T follicular helper cell (primary cell): ENCODE results near the gene DNAL4.

ENCODE experiments used
- DNase-seq: peaks from one replicate; pipeline ENCODE4 v3.0.0-alpha.2; 2020; ENCODE audit warnings: low read depth

The DNAL4 gene

DNA sequence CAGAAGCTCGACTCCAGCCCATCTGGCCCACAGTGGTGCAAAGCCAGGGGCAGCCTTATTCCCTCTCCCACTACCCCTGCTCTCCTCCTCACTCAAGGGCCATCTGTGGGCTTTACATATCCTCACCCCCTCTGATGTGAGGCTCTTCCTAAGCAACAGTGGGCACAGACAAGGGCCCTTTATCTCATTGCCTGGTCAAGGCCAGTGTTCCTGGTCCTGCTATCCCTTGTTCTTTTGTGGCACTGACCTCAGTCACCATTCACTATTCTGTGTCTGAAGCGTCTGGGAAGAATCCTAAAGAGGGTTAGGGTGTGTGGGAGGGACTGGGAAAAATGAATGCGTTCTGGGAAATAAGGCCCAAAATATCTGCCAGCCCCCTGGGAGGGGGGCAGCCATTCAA is 7.3 kb downstream of the DNAL4 start:
- DNase-seq, result no peak

DNA sequence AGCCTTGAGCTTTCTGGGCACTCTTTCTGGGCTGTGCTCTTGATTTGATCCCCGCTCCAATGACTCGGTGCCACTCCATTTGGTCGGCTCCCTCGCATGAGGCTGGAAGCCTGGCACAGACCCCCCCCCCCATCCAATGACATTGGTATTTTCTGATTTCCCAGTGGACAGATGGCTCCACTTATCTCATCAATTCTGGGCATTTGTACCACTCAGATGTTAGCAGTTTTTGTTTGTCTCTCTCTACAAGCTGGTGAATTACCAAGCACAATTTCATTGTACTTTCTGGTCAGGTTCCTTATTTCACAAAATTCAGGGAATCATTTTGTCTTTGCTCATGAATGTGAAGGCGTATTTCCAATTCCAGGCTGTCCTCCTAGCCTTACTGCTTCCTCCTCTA is 9.1 kb downstream of the DNAL4 start:
- DNase-seq, result no peak

DNA sequence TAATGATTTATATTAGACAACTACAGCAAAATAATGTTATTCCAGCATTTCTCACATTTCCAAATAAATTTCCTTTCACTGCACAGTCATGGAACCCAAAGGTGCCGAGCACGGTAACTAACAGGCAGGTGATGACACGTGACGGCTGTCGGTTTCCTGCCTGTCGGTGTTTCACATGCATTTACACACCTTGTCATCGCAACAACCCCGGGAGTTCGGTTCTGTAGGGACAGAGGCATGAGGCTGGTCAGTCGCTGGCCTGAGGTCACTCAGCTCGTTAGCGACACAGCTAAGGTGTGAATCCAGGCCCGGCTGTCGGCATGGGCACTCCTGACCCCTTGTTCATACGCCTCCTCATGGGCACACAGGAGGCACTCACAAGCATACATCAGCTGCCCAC is 9.9 kb downstream of the DNAL4 start:
- no peak for DNase-seq

DNA sequence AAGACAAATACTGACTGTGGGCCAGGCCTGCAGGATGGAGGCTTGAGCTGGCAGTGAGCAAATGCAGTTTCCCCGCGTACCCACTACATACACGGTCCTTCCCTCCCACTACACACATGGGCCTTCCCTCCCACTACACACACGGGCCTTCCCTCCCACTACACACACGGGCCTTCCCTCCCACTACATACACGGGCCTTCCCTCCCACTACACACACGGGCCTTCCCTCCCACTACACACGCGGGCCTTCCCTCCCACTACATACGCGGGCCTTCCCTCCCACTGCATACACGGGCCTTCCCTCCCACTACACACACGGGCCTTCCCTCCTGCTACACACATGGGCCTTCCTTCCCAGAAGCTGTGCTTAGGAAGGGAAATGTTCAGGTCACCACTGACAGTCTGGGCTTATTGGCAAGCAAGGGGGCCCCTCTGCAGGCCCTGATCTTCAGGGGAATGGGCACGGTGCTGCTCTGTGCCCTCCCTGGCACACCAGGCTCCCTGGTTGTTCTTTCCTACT is 10.8 kb downstream of the DNAL4 start:
- DNase-seq, result no peak

DNA sequence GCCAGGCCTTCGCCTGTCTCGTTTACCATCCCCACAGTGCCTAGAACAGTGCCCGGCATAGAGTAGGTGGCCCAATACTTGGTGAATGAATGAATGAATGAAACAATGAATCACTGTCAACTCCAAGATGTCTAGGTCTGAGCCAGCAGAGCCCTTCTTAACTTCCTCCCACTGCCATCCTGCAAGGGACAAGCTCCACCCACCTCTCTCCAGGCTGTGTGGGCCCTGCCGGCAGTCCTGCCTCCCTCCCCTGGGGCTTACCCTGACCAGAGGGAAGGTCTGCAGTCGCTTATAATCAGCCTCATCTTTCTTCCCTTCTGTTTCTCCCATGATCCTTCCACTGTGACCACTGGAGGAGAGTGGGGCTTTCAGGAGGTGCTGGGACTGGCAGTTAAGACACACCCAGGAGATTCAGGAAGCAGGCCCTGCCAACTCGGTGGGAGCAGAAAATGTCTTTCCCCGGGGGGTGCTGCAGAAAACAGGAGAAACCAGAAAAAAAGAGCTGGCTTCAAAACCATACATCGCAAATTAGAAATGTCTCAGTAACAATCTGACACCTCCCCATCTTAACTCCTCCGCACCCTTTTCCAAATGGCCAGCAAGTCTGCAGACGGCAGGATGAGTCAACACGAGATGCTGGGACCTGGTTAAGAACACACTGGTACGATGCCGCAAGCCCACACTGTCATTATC is 11.4 kb downstream of the DNAL4 start:
- DNase-seq, result no peak

DNA sequence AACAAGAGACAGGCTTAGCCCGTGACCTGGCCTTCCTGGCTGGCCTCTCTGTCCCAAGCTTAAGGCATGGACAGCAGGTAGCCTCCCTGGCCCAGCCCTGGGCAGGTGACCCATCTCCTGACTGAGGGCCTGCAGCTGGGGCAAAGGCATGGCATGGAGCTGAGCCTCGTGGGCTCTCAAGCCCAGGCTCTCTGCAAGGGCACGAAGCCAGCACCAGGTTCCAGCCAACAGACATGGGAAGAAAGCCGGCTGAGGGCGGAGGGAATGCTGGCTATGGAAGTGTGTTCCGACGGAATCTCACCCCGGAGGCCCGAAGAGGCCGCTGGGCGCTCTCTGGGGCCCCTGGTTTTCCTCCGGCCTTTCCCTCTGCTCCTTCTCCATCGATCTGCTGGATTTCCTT is 12.9 kb downstream of the DNAL4 start:
- DNase-seq, result no peak

DNA sequence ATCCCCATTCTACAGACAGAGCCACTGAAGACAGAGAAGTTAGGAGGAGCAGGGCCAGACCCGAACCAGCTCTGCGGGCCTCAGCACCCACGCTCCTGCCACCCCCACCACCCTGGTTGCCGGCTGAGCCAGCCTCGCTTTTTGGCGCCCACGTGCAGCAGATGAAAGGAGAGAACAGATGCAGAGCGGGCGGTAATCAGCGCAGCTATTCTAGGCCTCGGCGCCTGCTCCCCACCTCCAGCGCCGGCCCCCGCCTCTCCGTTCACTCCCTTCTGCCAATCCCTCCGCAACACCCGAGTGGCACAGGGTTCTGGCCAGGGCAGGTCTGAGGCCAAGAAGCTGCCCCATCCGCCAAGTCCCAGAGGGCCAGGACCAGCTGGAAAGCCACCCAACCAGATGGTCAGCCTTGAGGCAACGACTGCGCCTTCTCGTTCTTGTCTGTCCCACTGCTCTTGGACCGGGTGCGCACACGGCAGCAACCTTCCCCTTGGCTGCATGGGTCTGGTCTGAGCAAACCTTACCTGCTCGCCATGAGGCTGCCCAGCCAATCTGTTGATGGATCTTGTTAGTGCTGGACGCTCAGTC is 16.8 kb downstream of the DNAL4 start:
- no peak for DNase-seq

DNA sequence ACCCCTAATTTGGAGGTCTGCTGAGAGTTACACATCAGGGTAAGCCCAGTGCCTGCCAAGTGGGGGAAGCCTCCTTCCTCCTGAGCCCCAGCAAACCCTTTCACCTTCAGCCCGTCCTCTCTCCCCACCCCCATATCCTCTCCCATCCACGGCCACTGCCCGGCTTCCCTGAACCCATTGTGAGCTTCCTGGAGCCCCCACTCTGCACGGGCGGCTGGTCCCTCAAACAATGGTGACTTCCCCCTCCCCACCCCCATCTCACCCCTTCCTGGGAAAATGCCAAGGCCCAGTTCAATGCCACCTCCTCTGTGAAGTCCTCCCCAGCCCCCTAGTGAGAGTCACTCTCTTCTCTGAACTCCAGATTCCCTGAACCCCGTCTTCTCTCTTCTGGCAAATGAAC is 17.9 kb downstream of the DNAL4 start:
- no peak for DNase-seq

DNA sequence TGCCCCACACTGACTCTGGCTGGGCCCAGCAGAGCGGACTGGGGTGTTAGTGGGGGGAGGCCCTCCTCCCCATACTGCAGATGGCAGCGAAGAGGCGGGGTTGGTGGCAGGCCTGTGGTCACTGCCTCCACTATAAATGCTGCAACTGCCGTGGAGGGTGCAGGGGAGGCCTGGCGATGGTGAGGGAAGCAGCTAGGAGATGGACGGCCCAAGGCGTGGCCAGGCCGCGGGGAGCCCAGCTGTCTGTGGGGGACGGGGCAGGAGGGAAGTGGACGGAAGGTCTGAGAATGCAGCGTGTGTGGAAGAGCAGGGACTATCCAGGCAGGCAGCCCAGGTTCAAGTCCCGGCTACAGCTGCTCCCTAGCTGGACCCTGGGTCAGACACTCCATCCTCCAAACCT is 18.3 kb downstream of the DNAL4 start:
- no peak for DNase-seq

DNA sequence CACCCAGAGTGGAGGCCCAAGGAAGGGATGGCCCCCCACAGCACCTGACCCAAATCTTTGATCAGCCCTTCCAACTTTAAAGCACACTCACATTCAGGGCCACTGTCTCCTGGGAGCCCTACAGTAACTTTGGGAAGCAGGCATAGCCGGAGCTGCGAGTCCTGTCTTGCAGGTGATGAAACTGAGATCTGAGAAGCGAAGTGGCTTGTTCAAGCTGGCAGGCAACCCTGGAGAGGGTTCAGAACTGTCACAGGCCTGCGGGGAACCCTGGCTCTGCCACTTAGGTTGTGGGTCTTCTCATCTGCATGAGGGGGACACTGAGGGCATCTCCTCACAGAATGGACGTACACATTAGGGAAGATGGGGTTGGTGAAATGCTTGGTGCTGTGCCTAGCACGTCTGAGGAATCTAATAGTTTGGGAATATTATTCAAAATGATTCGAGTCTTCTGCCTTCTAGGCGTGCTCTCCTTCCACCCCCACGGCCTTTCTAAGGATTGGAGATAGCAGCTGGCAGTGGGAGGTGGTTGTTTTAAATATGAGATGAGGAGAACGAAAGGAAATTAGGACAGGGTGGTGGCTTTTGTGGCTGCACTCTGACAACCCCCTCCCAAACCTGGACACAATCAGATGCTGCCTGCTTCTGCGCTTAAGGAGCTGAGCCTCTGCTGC is 19.3 kb downstream of the DNAL4 start:
- DNase-seq, result no peak

DNA sequence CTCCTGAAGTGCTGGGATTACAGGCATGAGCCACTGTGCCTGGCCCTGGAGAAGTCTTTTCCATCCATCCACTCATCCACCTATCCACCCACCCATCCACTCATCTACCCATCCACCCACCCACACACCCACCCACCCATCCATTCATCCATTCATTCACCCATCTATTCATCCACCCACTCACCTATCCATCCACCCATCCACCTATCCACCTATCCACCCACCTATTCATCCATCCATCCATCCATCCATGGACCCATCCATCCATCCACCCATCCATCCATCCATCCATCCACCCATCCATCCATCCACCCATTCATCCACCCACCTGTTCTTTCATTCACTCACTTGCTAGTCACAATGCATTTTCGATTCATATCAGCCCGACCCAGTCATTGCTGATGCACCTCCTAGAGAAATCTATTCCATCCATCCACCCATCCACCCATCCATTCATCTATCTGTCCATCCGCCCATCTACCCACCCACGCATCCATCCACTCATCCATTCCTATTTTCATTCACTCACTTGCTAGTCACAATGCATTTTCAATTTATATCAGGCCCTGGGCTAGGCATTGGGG is 20.5 kb downstream of the DNAL4 start:
- no peak for DNase-seq

DNA sequence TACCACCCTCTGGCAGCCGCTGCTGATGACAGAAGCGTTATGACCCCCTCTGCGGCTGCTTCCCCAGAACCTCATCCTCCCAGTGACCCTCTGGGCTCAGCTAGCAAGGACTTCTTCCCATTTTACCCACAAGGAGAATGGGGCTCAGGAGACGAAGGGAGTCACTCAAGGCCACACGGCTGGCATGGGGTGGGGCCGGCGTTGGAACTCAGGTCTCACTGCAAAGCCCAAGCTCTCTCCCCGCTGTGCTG is 21.4 kb downstream of the DNAL4 start:
- no peak for DNase-seq

DNA sequence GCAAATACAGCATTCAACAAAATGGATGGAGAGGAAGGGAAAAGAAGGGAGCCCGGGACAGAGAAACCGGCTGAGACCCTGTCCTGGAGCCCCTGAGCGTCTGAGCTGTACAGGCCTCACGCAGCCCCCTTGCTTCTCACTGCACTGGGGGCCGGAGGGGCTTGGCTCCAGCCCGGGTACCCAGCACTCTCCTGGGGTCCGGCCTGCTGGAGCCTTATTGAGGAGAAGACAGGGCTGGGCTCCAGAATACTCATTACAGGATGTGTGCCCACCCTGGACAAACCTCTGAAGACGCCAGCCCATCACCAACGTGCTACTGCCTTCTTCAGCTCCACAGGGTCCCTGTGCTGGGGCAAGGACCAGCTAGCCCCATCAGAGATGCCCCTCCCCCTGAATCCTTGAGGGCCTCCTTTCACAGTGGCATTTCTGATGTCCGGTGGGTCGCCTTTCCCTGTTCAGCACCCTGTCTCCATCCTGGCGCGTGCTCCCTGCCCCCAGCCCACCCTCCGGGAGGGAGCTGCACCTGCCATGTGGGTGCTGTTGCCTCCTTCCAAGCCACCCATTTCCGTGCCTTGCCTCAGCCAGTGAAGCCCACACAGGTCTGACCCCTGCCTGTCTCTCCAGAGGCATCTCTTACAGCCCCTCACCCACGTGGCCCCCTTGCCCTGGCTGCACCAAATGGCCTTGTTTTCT is 23.5 kb downstream of the DNAL4 start:
- DNase-seq, result no peak

DNA sequence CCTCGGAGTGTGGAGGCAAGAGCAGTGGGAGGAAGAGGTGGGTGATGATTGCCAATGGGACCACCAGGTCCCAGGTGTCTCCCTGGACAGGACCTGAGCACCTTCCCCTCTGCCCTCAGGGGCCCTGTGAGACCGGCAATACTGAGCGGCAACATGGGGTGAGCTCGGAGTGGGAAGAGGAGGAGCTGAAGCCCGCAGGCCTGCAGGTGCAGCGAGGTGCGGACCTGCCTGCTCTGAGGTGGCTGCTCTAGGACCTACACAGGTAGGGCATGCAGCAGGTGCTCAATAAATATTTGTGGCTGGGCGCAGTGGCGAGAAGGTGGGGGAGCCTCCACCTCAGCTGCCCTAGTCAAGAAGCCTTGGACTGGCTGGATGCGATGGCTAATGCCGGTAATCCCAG is 25.9 kb downstream of the DNAL4 start:
- no peak for DNase-seq

DNA sequence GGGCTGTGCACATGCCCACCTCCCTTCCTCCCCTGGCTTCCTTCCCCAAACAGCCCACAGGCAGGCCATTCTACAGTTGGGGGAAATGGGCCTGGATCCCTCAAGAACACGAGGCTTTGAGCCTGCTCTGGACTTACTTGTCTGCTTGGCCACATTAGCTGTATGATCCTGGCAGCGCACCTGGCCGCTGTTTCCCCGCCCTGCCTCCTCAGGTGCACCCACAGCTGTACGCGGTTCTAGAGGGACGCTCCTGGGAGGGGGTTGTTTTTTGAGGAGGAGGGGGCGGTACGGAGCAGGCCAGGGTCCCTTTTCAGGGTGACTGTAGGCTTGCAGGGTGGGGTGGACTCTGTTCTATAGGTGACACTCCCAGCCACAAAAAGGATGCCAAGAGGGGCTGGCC is 26.6 kb downstream of the DNAL4 start:
- no peak for DNase-seq

DNA sequence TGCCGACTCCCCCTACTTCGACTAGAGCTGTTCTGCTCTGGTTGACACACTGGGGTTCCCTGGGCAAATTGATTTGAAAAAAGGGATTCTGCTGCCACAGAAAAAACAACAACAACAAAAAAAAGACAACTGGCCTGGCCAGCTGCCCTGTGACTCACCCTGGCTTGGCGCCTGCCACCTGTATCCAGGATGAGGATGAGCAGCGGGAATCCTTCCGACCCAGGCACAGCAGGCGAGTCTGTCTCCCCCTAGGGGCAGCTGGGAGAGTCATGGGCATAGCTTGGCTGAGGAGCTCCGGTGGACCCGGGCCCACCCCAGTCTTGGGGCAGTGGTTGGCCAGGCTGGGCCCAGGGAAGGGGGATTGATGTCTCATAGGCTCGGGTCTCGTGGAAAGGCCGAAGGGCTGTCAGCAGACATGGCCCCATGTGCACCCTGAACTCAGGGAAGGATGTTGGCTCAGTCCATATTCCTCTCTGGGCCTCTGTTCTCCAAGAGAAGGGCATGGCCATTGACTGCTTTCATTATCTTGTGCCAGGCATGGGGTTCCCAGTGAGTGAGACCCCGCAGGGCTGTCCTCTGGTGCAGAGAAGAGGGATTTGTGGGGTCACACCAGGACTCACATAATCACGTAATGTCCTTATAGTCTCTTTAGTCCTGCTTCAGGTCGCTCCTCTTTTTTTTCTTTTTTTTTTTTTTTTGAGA is 27.7 kb downstream of the DNAL4 start:
- DNase-seq, result peak; percentile 27

DNA sequence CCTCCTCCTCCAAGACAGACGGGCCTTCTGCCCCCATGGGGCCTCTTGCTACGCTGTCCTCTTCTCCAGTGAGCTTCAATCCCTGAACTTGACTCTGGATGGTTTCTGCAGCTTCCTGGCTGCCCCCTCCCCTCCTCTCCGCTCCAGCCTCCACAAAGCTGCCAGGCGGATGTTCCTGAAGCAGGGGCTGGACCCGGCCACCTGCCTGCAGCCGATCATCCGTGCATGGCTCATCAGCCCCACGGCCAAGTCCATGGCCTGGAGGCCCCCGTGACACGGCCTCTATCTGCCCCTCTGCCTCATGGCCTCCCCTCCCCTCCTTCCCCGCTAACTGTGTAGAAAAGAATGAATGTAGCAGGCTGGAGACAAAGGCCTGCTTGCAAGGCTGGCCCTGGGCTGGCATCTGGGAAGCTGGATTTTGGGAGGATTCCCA is 31.4 kb downstream of the DNAL4 start:
- DNase-seq, result no peak

DNA sequence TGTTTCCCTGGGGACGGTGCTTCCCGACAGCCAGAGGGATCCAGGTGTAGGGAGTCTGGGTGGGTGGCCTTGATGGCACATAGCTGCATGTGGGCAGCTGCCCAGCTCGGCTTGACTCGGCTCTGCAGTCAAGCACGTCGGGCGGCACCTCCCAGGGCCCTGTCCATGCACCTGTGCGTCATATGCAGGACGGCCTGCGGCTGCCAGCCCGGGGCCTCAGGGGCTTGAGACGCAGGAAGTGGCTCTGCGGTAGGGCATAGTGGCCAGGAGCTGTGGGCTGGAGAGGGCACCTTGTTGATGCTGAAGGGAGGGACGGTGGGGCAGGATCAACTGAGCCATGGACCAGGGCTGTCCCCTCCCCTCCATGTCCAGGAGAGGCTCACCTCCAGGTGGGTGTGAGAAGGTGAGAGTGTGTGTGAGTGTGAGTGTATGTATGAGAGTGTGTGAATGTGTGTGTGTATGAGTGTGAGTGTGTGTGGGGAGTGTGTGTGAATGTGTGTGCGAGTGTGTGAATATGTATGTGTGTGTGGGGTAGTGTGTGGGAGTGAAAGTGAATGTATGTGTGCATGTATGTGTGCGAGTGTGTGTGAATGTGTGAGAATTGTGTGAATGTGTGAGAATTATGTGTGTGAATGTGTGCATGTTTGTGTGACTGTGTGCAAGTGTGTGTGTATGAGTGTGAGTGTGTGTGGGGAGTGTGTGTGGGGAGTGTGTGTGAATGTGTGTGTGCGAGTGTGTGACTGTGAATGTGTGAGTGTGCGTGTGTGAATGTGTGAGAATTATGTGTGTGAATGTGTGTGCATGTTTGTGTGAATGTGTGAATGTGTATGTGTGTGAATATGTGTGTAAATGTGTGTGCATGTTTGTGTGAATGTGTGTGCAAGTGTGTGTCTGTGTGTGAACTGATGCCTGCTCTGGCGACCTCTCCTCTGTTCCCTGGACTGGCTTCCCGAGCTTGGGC is 32.5 kb downstream of the DNAL4 start:
- DNase-seq, result no peak

DNA sequence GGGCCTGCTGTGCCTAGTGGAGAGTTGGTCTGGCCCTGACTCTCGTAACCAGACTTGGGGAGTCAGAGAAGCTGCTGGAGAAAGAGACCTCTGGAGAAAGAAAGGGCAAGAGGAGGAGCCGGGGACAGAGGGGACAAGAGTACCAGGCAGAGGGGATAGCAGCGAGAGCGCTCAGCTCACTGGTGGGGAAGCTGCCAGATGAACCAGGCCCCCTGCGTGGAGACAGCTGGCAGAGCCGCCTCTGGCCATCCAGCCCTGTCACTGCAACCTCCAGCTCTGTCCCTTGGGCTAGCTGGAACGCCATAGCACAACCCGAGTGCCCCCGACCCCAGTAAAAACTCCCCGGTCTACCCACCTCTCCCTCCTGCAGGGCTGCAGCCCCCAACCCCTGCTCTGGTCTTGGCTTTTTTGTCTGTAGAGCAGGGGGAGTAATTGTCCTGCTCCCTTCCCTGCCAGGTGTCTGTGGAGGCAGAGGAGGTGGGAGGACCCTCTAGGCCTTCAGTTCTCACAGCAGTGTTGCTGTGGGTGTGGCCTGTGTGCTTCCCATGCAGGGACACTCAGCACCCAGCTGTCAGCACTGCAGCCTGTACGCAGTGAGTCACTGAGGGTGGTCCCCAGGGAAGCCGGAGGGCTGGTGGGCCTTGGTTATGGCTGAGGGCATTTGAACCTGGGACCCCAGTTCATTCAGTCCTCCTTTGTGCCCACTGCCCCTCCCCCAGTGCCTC is 33.3 kb downstream of the DNAL4 start:
- no peak for DNase-seq

DNA sequence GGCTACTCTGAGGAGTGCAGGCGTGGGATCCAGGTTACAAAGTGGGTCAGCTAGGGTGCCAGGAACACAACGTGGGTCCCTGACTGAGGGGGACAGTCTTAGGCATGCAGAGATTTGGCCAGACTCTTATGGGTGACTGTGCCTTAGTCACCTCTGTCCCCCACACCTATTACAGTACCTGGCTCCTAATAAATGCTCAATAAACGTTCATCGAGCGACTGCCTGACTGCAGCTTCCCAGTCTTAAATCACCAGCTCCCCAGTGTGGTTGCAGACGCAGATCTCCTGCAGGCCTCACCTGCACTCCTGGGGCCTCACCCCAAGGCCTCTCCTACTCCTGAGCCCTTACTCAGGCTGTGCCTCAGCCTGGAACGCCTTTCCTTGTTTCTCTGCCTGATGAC is 34.9 kb downstream of the DNAL4 start:
- no peak for DNase-seq
